OCI-LY1 (cell line): ENCODE results near the gene MPG.

Source experiments
- H2AFZ ChIP-seq: fragments of 200-600 bp; sonication (generic), shearing (Covaris generic); 2 replicates; pipeline ENCODE4 v1.6.0; 2014; ENCODE audit warnings: antibody characterized with exemption, mild to moderate bottlenecking, low read length
- H3F3A ChIP-seq: fragments of 200-600 bp; sonication (generic), shearing (Covaris generic); 2 replicates; pipeline ENCODE4 v1.6.0; 2014; ENCODE audit warnings: mild to moderate bottlenecking, antibody characterized with exemption, low read length, moderate library complexity; ENCODE audit not compliant: insufficient read depth
- H3K27ac ChIP-seq: fragments of 200-600 bp; sonication (generic); 2 replicates; pipeline ENCODE4 v1.5.1; 2014; ENCODE audit warnings: low read length, mixed run types, mild to moderate bottlenecking, low read depth; ENCODE audit not compliant: poor library complexity, severe bottlenecking
- H3K27me3 ChIP-seq: fragments of 200-600 bp; sonication (generic); 2 replicates; pipeline ENCODE4 v1.6.0; 2014; ENCODE audit warnings: antibody characterized with exemption, mild to moderate bottlenecking, low read length, moderate library complexity; ENCODE audit not compliant: insufficient read depth
- H3K36me3 ChIP-seq: fragments of 200-600 bp; sonication (generic); 2 replicates; pipeline ENCODE4 v1.6.1; 2014; ENCODE audit warnings: mild to moderate bottlenecking, antibody characterized with exemption, low read length, moderate library complexity, mixed read lengths; ENCODE audit not compliant: insufficient read depth
- H3K4me1 ChIP-seq: fragments of 200-600 bp; sonication (generic); 2 replicates; pipeline ENCODE4 v1.5.1; 2014; ENCODE audit warnings: mild to moderate bottlenecking, low read length, moderate library complexity; ENCODE audit not compliant: insufficient read depth, severe bottlenecking
- H3K4me2 ChIP-seq: fragments of 200-600 bp; sonication (generic), shearing (Covaris generic); 2 replicates; pipeline ENCODE4 v1.6.1; 2014; ENCODE audit warnings: low read length
- H3K4me3 ChIP-seq: fragments of 200-600 bp; sonication (generic); 2 replicates; pipeline ENCODE4 v1.5.1; 2014; ENCODE audit warnings: low read length, low read depth, mild to moderate bottlenecking, mixed read lengths; ENCODE audit not compliant: poor library complexity, severe bottlenecking
- H3K79me2 ChIP-seq: fragments of 200-600 bp; shearing (Covaris generic); 2 replicates; pipeline ENCODE4 v1.6.1; 2016; ENCODE audit warnings: mixed run types, low read length, mixed read lengths; ENCODE audit not compliant: insufficient read depth
- H3K9ac ChIP-seq: fragments of 200-600 bp; sonication (generic), shearing (Covaris generic); 2 replicates; pipeline ENCODE4 v1.6.1; 2014; ENCODE audit warnings: mild to moderate bottlenecking, low read length, mixed read lengths
- H3K9me2 ChIP-seq: fragments of 200-600 bp; sonication (generic), shearing (Covaris generic); 2 replicates; pipeline ENCODE4 v1.6.1; 2014; ENCODE audit warnings: low read depth, mild to moderate bottlenecking, low read length, mixed read lengths
- H3K9me3 ChIP-seq: fragments of 200-600 bp; shearing (Covaris generic); 2 replicates; pipeline ENCODE4 v1.6.1; 2014; ENCODE audit warnings: low read length, mixed read lengths
- H4K20me1 ChIP-seq: fragments of 200-600 bp; sonication (generic), shearing (Covaris generic); 2 replicates; pipeline ENCODE4 v1.6.0; 2016; ENCODE audit warnings: mild to moderate bottlenecking, low read length; ENCODE audit not compliant: insufficient read depth
- CTCF ChIP-seq: fragments of 200-600 bp; sonication (generic), shearing (Covaris generic); IDR thresholded peaks from 2 replicates; pipeline ENCODE4 v1.5.1; 2017; ENCODE audit warnings: mild to moderate bottlenecking, antibody characterized with exemption, low read length, moderate library complexity, mixed read lengths
- EZH2 ChIP-seq: fragments of 200-600 bp; sonication (generic), shearing (Covaris generic); IDR thresholded peaks from 2 replicates; pipeline ENCODE4 v1.8.0; 2017; ENCODE audit warnings: borderline replicate concordance, mixed run types, mild to moderate bottlenecking, antibody characterized with exemption, low read length, moderate library complexity, mixed read lengths

Gene MPG

DNA sequence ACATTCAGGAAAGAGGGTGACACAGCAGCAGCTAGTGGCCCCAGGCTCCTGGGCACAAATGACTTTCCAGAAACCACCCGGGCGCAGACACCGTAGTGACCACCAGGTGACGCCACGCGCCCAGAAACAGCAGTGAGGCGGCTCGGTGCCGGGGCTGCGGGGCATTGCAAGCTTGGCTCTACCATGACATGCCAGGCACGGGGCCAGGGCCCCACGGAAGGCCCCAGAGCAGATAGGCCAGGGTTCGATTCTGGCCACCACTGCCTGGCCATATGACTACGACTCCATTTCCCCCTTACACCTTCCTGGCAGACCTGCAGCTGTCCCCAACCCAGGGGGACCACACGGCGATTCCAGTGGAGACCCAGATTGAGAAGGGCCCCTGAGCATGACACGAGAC, 12.3 kb upstream of the MPG start:
- no peak overlapping the region for H3K9ac ChIP-seq
- TF ChIP-seq CTCF (peak; percentile 94), EZH2 (no peak)
- H3K36me3 ChIP-seq, result no peaks in the 10 kb centered on the region
- no peaks in the 10 kb centered on the region for H3K9me3 ChIP-seq
- no peaks in the 10 kb centered on the region for H3K9me2 ChIP-seq
- no peaks in the 10 kb centered on the region for H3K79me2 ChIP-seq
- peaks cover 19% of the 10 kb centered on the region for H3K27me3 ChIP-seq
- H3K4me1 ChIP-seq, result no peaks in the 10 kb centered on the region
- H3K4me3 ChIP-seq, result no peak overlapping the region
- no peaks in the 10 kb centered on the region for H3F3A ChIP-seq
- no peak overlapping the region for H2AFZ ChIP-seq
- H3K27ac ChIP-seq, result no peak overlapping the region
- H3K4me2 ChIP-seq, result no peak overlapping the region
- no peaks in the 10 kb centered on the region for H4K20me1 ChIP-seq

DNA sequence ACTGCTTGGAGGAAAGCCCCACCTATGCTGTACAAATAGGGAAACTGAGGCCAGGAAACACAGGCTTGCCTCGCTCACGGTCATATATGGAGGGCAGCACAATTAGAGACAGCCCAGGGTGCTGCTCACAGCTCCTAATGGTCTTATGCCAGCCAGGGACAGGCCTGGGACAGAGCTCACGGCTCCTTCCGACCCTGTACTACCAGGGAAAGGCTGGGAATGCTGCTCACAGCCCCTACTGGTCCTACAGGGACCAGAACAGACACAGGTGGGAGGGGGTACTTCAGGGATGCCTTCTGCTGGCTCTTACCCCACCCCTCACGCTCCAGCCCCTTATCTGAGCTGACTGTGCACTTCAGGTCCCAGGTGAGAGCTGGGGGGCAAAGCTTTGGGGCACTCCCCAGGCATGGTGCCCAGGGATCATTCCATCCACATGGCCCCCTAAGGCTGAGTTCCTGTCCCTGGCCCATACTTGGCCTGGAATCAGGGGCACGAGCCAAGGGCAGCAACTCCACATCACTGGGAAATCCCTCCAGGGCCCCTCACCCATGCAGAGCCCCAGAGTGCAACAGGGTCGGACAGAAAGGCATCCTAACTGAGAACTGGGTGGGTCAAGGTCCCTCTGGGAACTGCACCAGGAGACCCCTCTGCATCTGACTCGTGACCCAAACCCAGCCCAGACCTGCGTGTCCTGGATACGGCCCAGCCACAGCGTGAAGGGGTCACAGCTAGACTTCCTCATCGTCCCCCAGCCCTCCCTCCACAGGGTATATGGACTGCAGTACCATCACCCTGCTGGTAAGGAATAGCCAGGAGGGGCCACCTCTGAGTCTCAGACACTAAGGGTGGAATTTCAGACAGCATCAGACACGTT, 11.5 kb upstream of the MPG start:
- no peaks in the 10 kb centered on the region for H4K20me1 ChIP-seq
- H3K4me1 ChIP-seq, result no peaks in the 10 kb centered on the region

GRCh38 chr16:67183-67791, 10.7 kb upstream of the MPG start:
- no peaks in the 10 kb centered on the region for H3K4me1 ChIP-seq
- no peaks in the 10 kb centered on the region for H3K9me3 ChIP-seq
- H3F3A ChIP-seq, result no peaks in the 10 kb centered on the region
- TF ChIP-seq CTCF (no peak), EZH2 (no peak)
- no peak overlapping the region for H2AFZ ChIP-seq
- peaks cover 11% of the 10 kb centered on the region for H3K27me3 ChIP-seq
- no peak overlapping the region for H3K27ac ChIP-seq
- no peak overlapping the region for H3K4me2 ChIP-seq
- no peaks in the 10 kb centered on the region for H4K20me1 ChIP-seq
- H3K9ac ChIP-seq, result no peak overlapping the region
- H3K36me3 ChIP-seq, result no peaks in the 10 kb centered on the region
- no peaks in the 10 kb centered on the region for H3K79me2 ChIP-seq
- no peaks in the 10 kb centered on the region for H3K9me2 ChIP-seq
- H3K4me3 ChIP-seq, result no peak overlapping the region

More for the DNA sequence above, 11.5 kb upstream of the MPG start:
- Histone ChIP-seq H3K27ac (no peak overlapping the region), H3K27me3 (peaks cover 18% of the 10 kb centered on the region), H3K4me3 (no peak overlapping the region), H3K4me2 (no peak overlapping the region), H3K9me2 (no peaks in the 10 kb centered on the region), H3K9me3 (no peaks in the 10 kb centered on the region), H3F3A (no peaks in the 10 kb centered on the region), H3K36me3 (no peaks in the 10 kb centered on the region), H2AFZ (no peak overlapping the region), H3K9ac (no peak overlapping the region), H3K79me2 (no peaks in the 10 kb centered on the region)
- TF ChIP-seq EZH2 (no peak), CTCF (no peak)
